Spleen (tissue), 11 donors: ENCODE data around the gene MS4A6E. TPM values are rescaled to one million over a fixed set of nuclear protein-coding genes. Genes with fewer than 3 reads are reported as not detected.

Experiments used
- DNase-seq: peaks from one replicate; pipeline ENCODE4 v3.0.0-alpha.2; 2020
- H3K27ac ChIP-seq, 8 donors: fragments of 200-600 bp; sonication (generic) in 7 of 8; 1 replicate in 4 of 8; 2 replicates in 4 of 8; pipeline versions ENCODE4 v1.5.0 to v1.8.0; 2016 to 2021; ENCODE audit warnings: inconsistent platforms in 4 of 8, mild to moderate bottlenecking in 4 of 8, moderate library complexity in 1 of 8
- H3K27me3 ChIP-seq, 7 donors: fragments of 200-600 bp; sonication (generic) in 6 of 7; replicated peaks in 1 of 7; 1 replicate in 4 of 7; 2 replicates in 3 of 7; pipeline versions ENCODE4 v1.5.0 to v1.8.0; 2016 to 2021; ENCODE audit warnings: inconsistent platforms in 3 of 7, mild to moderate bottlenecking in 1 of 7
- H3K36me3 ChIP-seq, 6 donors: fragments of 200-600 bp; sonication (generic) in 5 of 6; 1 replicate in 4 of 6; 2 replicates in 2 of 6; pipeline versions ENCODE4 v1.5.0 to v1.8.0; 2016 to 2021; ENCODE audit warnings: inconsistent platforms in 2 of 6
- H3K4me1 ChIP-seq, 6 donors: fragments of 200-600 bp; sonication (generic) in 5 of 6; 1 replicate in 3 of 6; 2 replicates in 3 of 6; pipeline versions ENCODE4 v1.5.0 to v1.8.0; 2016 to 2021; ENCODE audit warnings: inconsistent platforms in 3 of 6
- H3K4me3 ChIP-seq, 8 donors: fragments of 200-600 bp; sonication (generic) in 7 of 8; 1 replicate in 4 of 8; 2 replicates in 4 of 8; pipeline versions ENCODE4 v1.5.0 to v1.8.0; 2016 to 2021; ENCODE audit warnings: inconsistent platforms in 4 of 8, mild to moderate bottlenecking in 4 of 8, moderate library complexity in 2 of 8
- H3K9me3 ChIP-seq, 8 donors: fragments of 200-600 bp; sonication (generic) in 7 of 8; 1 replicate in 4 of 8; 2 replicates in 4 of 8; pipeline versions ENCODE4 v1.5.0 to v1.8.0; 2016 to 2021; ENCODE audit warnings: inconsistent platforms in 4 of 8
- POLR2A ChIP-seq, 3 donors: fragments of 450-650 bp; IDR thresholded peaks; one replicate each; pipeline ENCODE4 v1.5.1; 2017; ENCODE audit warnings: antibody characterized with exemption in 3 of 3, mild to moderate bottlenecking in 1 of 3
- POLR2AphosphoS5 ChIP-seq, 3 donors: sonication (generic); formaldehyde crosslinking; IDR thresholded peaks; one replicate each; pipeline ENCODE4 v1.5.1; 2017; ENCODE audit warnings: antibody characterized with exemption in 3 of 3
- WGBS, 5 donors: extraction: QIAGEN DNeasy Blood & Tissue Kit in 3 of 5; methylation state at CpG; one replicate each; pipeline versions ENCODE4 v1.1.5 to v1.1.7; 2013 to 2018; 5-methylcytosine and 5-hydroxymethylcytosine counted together
- intact Hi-C: fragments of 100-400 bp; cut with DNase I; formaldehyde crosslinking; loops from one replicate; pipeline ENCODE4 v1.15.0; 2023; ENCODE audit warnings: low total_unique reads
- polyA plus RNA-seq, 3 donors: library from polyadenylated mRNA; stranded (reverse); fragments of 200-250 nt; gene quantifications; one replicate each; pipeline ENCODE4 v1.2.1, GENCODE V29; 2013
- total RNA-seq, 7 donors: library from RNA; depleted of rRNA in 3 of 7; stranded (reverse); fragments of >200 nt in 3 of 7; fragmentation: NEBNext Ultra II Directional in 4 of 7; extraction: Animal tissue kit (Norgen Biotek cat#: 25700) in 4 of 7; gene quantifications; one replicate each; pipeline versions ENCODE4 v1.1.0 to v1.2.1, GENCODE V29; 2016 to 2021
- TF ChIP-seq, protein P1 (sequence below), 11 experiments: fragments of 200-600 bp in 7 of 11; fragments of 450-650 bp in 4 of 11; sonication (generic) in 4 of 11; IDR thresholded peaks in 8 of 11; conservative IDR thresholded peaks in 3 of 11; 1 replicate in 7 of 11; 2 replicates in 4 of 11; pipeline versions ENCODE4 v1.4.0 to v1.8.0; 2016 to 2021; ENCODE audit warnings: antibody characterized with exemption in 11 of 11, inconsistent platforms in 4 of 11, mild to moderate bottlenecking in 1 of 11
- donor health status: healthy with polysubstance abuse.
- donor health status: DM: no; HTN: no; CAD: no; lungs with moderate emphysema.
- donor health status: DM: no; HTN: no; CAD: no.
- donor health status: Bipolar disorder and iron deficiency.
- donor health status: healthy.
- donor health status: DM: no; HTN: no; CAD: no.
- donor health status: DM: yes; HTN: yes; CAD: no.

Gene MS4A6E
- total and polyA plus RNA-seq, 10 donors = 0.65 to 128 (median 4.8) TPM; not detected in 1

DNA sequence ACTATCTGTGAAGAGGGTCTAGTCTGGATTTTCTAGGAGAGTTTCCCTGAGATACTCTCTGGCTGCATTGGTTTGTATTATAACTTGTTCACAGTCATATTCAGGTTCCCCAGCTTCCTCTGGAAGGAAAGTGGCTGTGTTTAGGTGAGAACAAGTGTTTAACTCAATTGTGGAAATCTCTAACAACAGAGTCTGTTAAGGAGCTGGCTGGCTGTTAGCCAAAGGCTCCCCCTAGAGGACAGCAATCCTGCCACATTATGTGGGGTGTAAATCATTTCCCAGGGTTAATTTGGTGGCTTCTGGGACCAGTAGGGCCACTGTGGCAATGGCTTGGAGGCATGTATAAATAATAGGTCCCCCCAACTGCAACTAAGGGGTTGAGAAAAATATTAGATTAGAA lies 18.4 kb downstream of the MS4A6E start:
- Histone ChIP-seq H3K27ac (no peak overlapping the region), H3K4me1 (peaks cover 0 to 17% (median 5%) of the 10 kb centered on the region in 6 donors), H3K27me3 (peaks cover 0 to 6% (median 0%) of the 10 kb centered on the region in 7 donors), H3K4me3 (no peak overlapping the region), H3K36me3 (no peaks in the 10 kb centered on the region), H3K9me3 (no peaks in the 10 kb centered on the region)
- intact Hi-C loops = no loop called here
- TF ChIP-seq POLR2A (IDR thresholded peaks at IDR 0.05) = no peak
- TF ChIP-seq POLR2AphosphoS5 (IDR thresholded peaks at IDR 0.05) = peak in 1 of 3 donors; percentile 27
- TF ChIP-seq, protein P1, sequence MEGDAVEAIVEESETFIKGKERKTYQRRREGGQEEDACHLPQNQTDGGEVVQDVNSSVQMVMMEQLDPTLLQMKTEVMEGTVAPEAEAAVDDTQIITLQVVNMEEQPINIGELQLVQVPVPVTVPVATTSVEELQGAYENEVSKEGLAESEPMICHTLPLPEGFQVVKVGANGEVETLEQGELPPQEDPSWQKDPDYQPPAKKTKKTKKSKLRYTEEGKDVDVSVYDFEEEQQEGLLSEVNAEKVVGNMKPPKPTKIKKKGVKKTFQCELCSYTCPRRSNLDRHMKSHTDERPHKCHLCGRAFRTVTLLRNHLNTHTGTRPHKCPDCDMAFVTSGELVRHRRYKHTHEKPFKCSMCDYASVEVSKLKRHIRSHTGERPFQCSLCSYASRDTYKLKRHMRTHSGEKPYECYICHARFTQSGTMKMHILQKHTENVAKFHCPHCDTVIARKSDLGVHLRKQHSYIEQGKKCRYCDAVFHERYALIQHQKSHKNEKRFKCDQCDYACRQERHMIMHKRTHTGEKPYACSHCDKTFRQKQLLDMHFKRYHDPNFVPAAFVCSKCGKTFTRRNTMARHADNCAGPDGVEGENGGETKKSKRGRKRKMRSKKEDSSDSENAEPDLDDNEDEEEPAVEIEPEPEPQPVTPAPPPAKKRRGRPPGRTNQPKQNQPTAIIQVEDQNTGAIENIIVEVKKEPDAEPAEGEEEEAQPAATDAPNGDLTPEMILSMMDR (IDR thresholded peaks at IDR 0.05 in 8 of 11, conservative IDR thresholded peaks at IDR 0.05 in 3 of 11) = peak in 7 of 11 experiments; percentile 23 to 61 (median 52)
- peak; percentile 71 for DNase-seq

DNA sequence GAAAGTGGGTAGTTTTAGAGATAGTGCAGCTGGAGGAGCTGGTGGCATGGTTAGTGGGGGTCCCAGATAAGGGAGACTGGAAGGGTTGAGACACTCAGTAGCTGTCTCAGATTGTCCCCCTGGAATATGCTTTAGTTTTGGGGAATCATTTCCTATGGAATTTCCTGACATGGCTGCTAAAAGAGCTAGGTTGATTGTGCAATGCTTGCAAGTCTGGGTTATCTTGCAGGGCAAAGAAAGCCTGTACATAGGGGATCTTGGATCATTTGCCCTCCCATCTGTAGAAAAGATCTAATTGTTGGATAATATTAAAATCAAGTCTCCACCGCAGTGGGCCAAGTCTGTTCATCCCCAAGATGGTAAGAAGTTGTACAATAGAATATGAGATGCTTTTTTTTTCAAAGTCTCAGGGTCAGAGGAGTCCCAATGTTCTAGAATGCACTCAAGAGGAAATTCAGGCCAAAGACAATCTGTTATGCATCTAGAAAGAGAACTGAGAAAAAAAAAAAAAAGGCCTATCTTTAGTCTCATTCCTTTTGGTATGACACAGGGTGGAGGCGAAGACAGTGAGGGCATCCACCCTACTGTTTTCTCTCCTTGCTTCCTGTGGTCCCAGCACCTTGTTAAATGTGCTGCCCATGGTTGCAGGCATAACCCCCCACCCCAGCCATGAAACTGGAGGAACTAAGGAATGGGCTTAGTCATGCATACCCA lies 20.2 kb downstream of the MS4A6E start:
- H3K4me3 ChIP-seq = no peak overlapping the region
- peak overlapping the region in 3 of 8 donors; percentile 12 to 33 (median 17) for H3K27ac ChIP-seq
- peaks cover 0 to 17% (median 5%) of the 10 kb centered on the region in 6 donors for H3K4me1 ChIP-seq
- peaks cover 0 to 5% (median 0%) of the 10 kb centered on the region in 7 donors for H3K27me3 ChIP-seq
- TF ChIP-seq, protein P1 (IDR thresholded peaks at IDR 0.05 in 8 of 11, conservative IDR thresholded peaks at IDR 0.05 in 3 of 11) = no peak
- TF ChIP-seq POLR2A (IDR thresholded peaks at IDR 0.05) = no peak
- TF ChIP-seq POLR2AphosphoS5 (IDR thresholded peaks at IDR 0.05) = no peak
- H3K36me3 ChIP-seq = no peaks in the 10 kb centered on the region
- no peaks in the 10 kb centered on the region for H3K9me3 ChIP-seq
- 59 to 86% (median 77%) methylated on average over 2 of the region's 2 CpGs for WGBS, 5 donors
- no peak for DNase-seq
- intact Hi-C loops = no loop called here

DNA sequence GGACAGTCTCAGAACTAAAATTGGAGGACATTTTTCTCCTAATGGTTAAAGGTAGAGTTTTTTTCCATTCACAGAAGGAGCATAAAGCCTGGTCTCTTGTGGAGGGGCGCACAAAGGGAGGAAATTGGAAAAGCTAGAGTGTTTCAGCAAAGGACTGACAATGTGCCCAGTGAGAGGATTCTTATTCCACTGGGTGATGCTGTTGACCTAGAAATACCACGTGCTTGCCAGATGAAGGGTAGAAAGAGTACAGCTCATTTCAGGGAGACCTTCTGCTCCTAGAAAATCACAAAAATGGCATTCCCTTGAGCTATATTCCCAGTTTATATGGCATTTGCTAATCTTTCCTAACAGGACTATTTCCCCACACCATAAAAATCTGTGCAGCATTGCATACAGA lies 21.1 kb downstream of the MS4A6E start:
- H3K4me3 ChIP-seq = no peak overlapping the region
- no peaks in the 10 kb centered on the region for H3K9me3 ChIP-seq
- TF ChIP-seq, protein P1 (IDR thresholded peaks at IDR 0.05 in 8 of 11, conservative IDR thresholded peaks at IDR 0.05 in 3 of 11) = peak in 4 of 11 experiments; percentile 10 to 16 (median 14)
- TF ChIP-seq POLR2AphosphoS5 (IDR thresholded peaks at IDR 0.05) = no peak
- no peaks in the 10 kb centered on the region for H3K27me3 ChIP-seq
- 64 to 84% (median 73%) methylated on average over 2 of the region's 2 CpGs for WGBS, 5 donors
- intact Hi-C loops = no loop called here
- H3K4me1 ChIP-seq = peaks cover 0 to 17% (median 5%) of the 10 kb centered on the region in 6 donors
- H3K27ac ChIP-seq = peak overlapping the region in 2 of 8 donors; percentile 12 to 17
- DNase-seq = no peak
- no peaks in the 10 kb centered on the region for H3K36me3 ChIP-seq

DNA sequence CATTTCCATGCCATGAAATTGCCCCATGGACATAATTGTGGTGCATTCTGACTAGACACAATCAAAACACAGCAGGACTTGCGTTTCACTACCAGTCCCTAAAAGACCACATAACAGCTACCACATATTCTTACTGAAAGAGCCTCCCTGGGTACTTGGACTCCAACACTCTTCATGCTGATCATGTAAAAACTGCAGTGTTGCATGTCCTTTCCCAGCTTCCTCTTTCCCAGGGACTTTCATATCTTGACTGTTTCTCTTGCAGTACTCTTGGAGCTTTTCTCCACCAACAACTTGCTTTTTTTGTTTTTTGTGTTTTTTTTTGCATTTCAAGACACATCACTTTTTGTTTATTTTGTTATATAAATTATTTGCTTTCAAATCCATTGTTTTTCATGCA lies 22.9 kb downstream of the MS4A6E start:
- Histone ChIP-seq H3K9me3 (peaks cover 0 to 13% (median 7%) of the 10 kb centered on the region in 8 donors), H3K27ac (peak overlapping the region in 4 of 8 donors; percentile 7 to 42 (median 24)), H3K4me1 (peaks cover 0 to 17% (median 5%) of the 10 kb centered on the region in 6 donors), H3K4me3 (no peak overlapping the region), H3K27me3 (no peaks in the 10 kb centered on the region), H3K36me3 (no peaks in the 10 kb centered on the region)
- intact Hi-C loops = no loop called here
- TF ChIP-seq POLR2AphosphoS5 (IDR thresholded peaks at IDR 0.05) (no peak), POLR2A (IDR thresholded peaks at IDR 0.05) (no peak)
- TF ChIP-seq, protein P1 (IDR thresholded peaks at IDR 0.05 in 8 of 11, conservative IDR thresholded peaks at IDR 0.05 in 3 of 11) = no peak
- no peak for DNase-seq
- 70 to 100% (median 84%) methylated on average over 1 of the region's 1 CpG for WGBS, 5 donors
